K562 (cell line): ENCODE measurements around the gene ERN1. TPM values are rescaled to one million over a fixed set of nuclear protein-coding genes. Genes with fewer than 3 reads are reported as not detected.

ENCODE experiments used
- ATAC-seq: fragments of 200-7000 bp; cut with Tn5 transposase; 3 replicates; pipeline ENCODE4 v1.9.1; 2020; ENCODE audit warnings: moderate library complexity
- BruUV-seq: library from RNA; stranded (reverse); fragments of 400-500 nt; replicated peaks from 2 replicates; lab custom pipeline; 2021; lab: Mats Ljungman, UMichigan
- CTCF ChIA-PET: fragments of 300-600 bp; formaldehyde crosslinking; extraction: SDS; loops from one replicate; lab custom pipeline; 2021; ENCODE audit warnings: low intra/inter-chr PET ratio; lab: Yijun Ruan, JAX
- POLR2A ChIA-PET: fragments of 300-600, 350-650 bp; sonication (Branson Sonifier 250); formaldehyde crosslinking; extraction: SDS; loops from one replicate; lab custom pipeline; 2021; ENCODE audit warnings: antibody characterized with exemption, inconsistent platforms; lab: Yijun Ruan, JAX
- DNase-seq, 4 experiments: peaks; one replicate each; pipeline versions ENCODE4 v3.0.0 to v3.0.0-alpha.2; 2011 to 2018; ENCODE audit warnings: low spot score in 3 of 4, mixed read lengths in 3 of 4; ENCODE audit errors: extremely low read depth in 1 of 4
- FAIRE-seq: peaks from 2 replicates; lab custom pipeline; 2011; peaks lifted over from hg19 to GRCh38; lab: Jason Lieb, UNC
- H2AFZ ChIP-seq: 2 replicates; pipeline ENCODE4 v1.6.0; 2011; ENCODE audit warnings: low read depth, low read length, control low read depth, inconsistent platforms
- H3K27ac ChIP-seq: fragments of 200-600 bp; 3 replicates; pipeline ENCODE4 v1.8.0; 2011; ENCODE audit warnings: low read depth, mild to moderate bottlenecking, control low read depth, inconsistent platforms, low read length, moderate library complexity, mixed read lengths; ENCODE audit errors: extremely low read depth
- H3K27me3 ChIP-seq, 2 experiments: fragments of 300-600 bp in 1 of 2; 2 replicates in 1 of 2; 3 replicates in 1 of 2; pipeline versions ENCODE4 v1.6.0 to v1.8.0; 2011; ENCODE audit warnings: inconsistent platforms in 2 of 2, low read length in 2 of 2, mild to moderate bottlenecking in 1 of 2, mixed read lengths in 1 of 2, moderate library complexity in 1 of 2; ENCODE audit not compliant: control insufficient read depth in 2 of 2, insufficient read depth in 2 of 2
- H3K36me3 ChIP-seq: fragments of 300-600 bp; 3 replicates; pipeline ENCODE4 v1.8.0; 2011; ENCODE audit warnings: mild to moderate bottlenecking, low read length, inconsistent platforms; ENCODE audit not compliant: control insufficient read depth, insufficient read depth
- H3K4me1 ChIP-seq, 2 experiments: fragments of 200-600 bp in 1 of 2; replicated peaks in 1 of 2; 2 replicates in 1 of 2; 3 replicates in 1 of 2; pipeline versions ENCODE4 v1.5.1 to v1.8.0; 2011; ENCODE audit warnings: inconsistent platforms in 2 of 2, low read length in 2 of 2, mild to moderate bottlenecking in 1 of 2, mixed read lengths in 1 of 2, moderate library complexity in 1 of 2; ENCODE audit not compliant: control insufficient read depth in 2 of 2, insufficient read depth in 2 of 2
- H3K4me2 ChIP-seq: 2 replicates; pipeline ENCODE4 v1.6.1; 2011; ENCODE audit warnings: low read length, control low read depth, inconsistent platforms, mixed read lengths; ENCODE audit not compliant: insufficient read depth
- H3K4me3 ChIP-seq: fragments of 200-600 bp; sonication (generic), shearing (Covaris generic); 2 replicates; pipeline ENCODE4 v1.5.1; 2016; ENCODE audit warnings: control low read depth, inconsistent platforms
- H3K79me2 ChIP-seq: fragments of 200-600 bp; 3 replicates; pipeline ENCODE4 v1.8.0; 2011; ENCODE audit warnings: low read length, inconsistent platforms; ENCODE audit not compliant: control insufficient read depth, insufficient read depth
- H3K9ac ChIP-seq, 2 experiments: 2 replicates each; pipeline versions ENCODE4 v1.6.0 to v1.6.1; 2011; ENCODE audit warnings: low read depth in 2 of 2, low read length in 2 of 2, control low read depth in 1 of 2, inconsistent platforms in 1 of 2, mild to moderate bottlenecking in 1 of 2, mixed read lengths in 1 of 2; ENCODE audit not compliant: insufficient read depth in 1 of 2
- H3K9me1 ChIP-seq: one replicate; pipeline ENCODE4 v1.6.0; 2011; ENCODE audit warnings: inconsistent platforms, mild to moderate bottlenecking, low read length, moderate library complexity; ENCODE audit not compliant: control insufficient read depth, insufficient read depth
- H3K9me3 ChIP-seq: replicated peaks from 2 replicates; pipeline ENCODE4 v1.5.1; 2011; ENCODE audit warnings: low read depth, low read length, inconsistent platforms; ENCODE audit not compliant: control insufficient read depth, insufficient read depth
- H4K20me1 ChIP-seq: replicated peaks from 2 replicates; pipeline ENCODE4 v1.6.1; 2011; ENCODE audit warnings: low read length, inconsistent platforms, mixed read lengths; ENCODE audit not compliant: control insufficient read depth, insufficient read depth
- ARNT ChIP-seq, 2 experiments: fragments of 450-650 bp; IDR thresholded peaks; 2 replicates each; pipeline ENCODE4 v1.6.1; 2016; ENCODE audit warnings: mild to moderate bottlenecking in 1 of 2
- CREB3 ChIP-seq: fragments of 450-650 bp; conservative IDR thresholded peaks from 2 replicates; pipeline ENCODE4 v1.6.1; 2016; ENCODE audit warnings: missing genetic modification characterization, low read depth, mild to moderate bottlenecking, missing compliant biosample characterization, moderate library complexity
- DPF2 ChIP-seq: fragments of 450-650 bp; IDR thresholded peaks from 2 replicates; pipeline ENCODE4 v1.6.1; 2016
- E2F6 ChIP-seq, 2 experiments: IDR thresholded peaks; 2 replicates each; pipeline ENCODE4 v1.6.1; 2011; ENCODE audit warnings: borderline replicate concordance in 1 of 2, control low read depth in 1 of 2, low read depth in 1 of 2, low read length in 1 of 2, mild to moderate bottlenecking in 1 of 2, mixed read lengths in 1 of 2, moderate library complexity in 1 of 2; ENCODE audit not compliant: insufficient read depth in 1 of 2, insufficient read length in 1 of 2, poor library complexity in 1 of 2, severe bottlenecking in 1 of 2; ENCODE audit errors: extremely low read depth in 1 of 2
- GTF2B ChIP-seq: IDR thresholded peaks from 2 replicates; pipeline ENCODE4 v1.6.1; 2011; ENCODE audit not compliant: insufficient read length; ENCODE audit errors: extremely low read depth
- ILK ChIP-seq: fragments of 450-650 bp; IDR thresholded peaks from 2 replicates; pipeline ENCODE4 v1.6.1; 2016; ENCODE audit warnings: missing genetic modification characterization, low read depth, mild to moderate bottlenecking, missing compliant biosample characterization, moderate library complexity, borderline replicate concordance
- RBM14 ChIP-seq: fragments of 200-400 bp; formaldehyde crosslinking; IDR thresholded peaks from 2 replicates; pipeline ENCODE4 v1.6.1; 2018; ENCODE audit warnings: low read depth, mild to moderate bottlenecking, low read length, moderate library complexity, borderline replicate concordance; ENCODE audit not compliant: insufficient read depth
- TCFL5 ChIP-seq: fragments of 250-450 bp; sonication (Bioruptor Pico); conservative IDR thresholded peaks from 2 replicates; pipeline ENCODE4 v1.6.1; 2021; ENCODE audit warnings: mild to moderate bottlenecking, moderate library complexity, matching md5 sums
- USF2 ChIP-seq: sonication (generic); formaldehyde crosslinking; IDR thresholded peaks from 2 replicates; pipeline ENCODE4 v1.5.0; 2020; ENCODE audit warnings: missing genetic modification reagents
- ZNF232 ChIP-seq: sonication (generic); formaldehyde crosslinking; IDR thresholded peaks from 2 replicates; pipeline ENCODE4 v1.8.0; 2022; ENCODE audit warnings: mild to moderate bottlenecking, missing genetic modification reagents
- ZNF282 ChIP-seq: sonication (generic); formaldehyde crosslinking; IDR thresholded peaks from 2 replicates; pipeline ENCODE4 v1.8.1; 2023; ENCODE audit warnings: missing genetic modification reagents
- ZNF316 ChIP-seq: fragments of 450-650 bp; IDR thresholded peaks from 2 replicates; pipeline ENCODE4 v1.6.1; 2016
- ZNF512 ChIP-seq: IDR thresholded peaks from 2 replicates; pipeline ENCODE4 v1.6.1; 2016; ENCODE audit warnings: missing genetic modification characterization, missing compliant biosample characterization
- WGBS: fragments of 100-300 bp; shearing (Covaris generic); methylation state at CpG from one replicate; pipeline ENCODE4 v1.1.6; 2016; ENCODE audit warnings: low coverage, mixed read lengths; ENCODE audit not compliant: insufficient coverage; ENCODE audit errors: missing lambda C conversion rate; 5-methylcytosine and 5-hydroxymethylcytosine counted together
- in situ Hi-C: fragments of 300-500 bp; cut with MboI; formaldehyde crosslinking; loops from 4 replicates; pipeline ENCODE4 v1.15.0; 2018; ENCODE audit warnings: inconsistent platforms, mixed read lengths
- intact Hi-C: fragments of 100-400 bp; cut with micrococcal nuclease; formaldehyde crosslinking; loops from 2 replicates; pipeline ENCODE4 v1.14.2; 2022
- polyA plus RNA-seq, 8 experiments: library from polyadenylated mRNA; depleted of rRNA in 4 of 8; stranded (reverse) in 5 of 8; unstranded in 3 of 8; fragments of >200 nt; fragmentation: Nextera tagmentation in 2 of 8; fragmentation: Illumina TruSeq in 1 of 8; extraction: Ambion mirVana in 2 of 8; extraction: Trizol in 1 of 8; gene quantifications; 2 replicates each; pipeline versions ENCODE4 v1.2.1 to v1.2.3, GENCODE V29; 2011 to 2014; ENCODE audit warnings: inconsistent platforms in 1 of 8, missing spikeins in 1 of 8
- total RNA-seq, 7 experiments: library from RNA; depleted of rRNA in 6 of 7; stranded (reverse); fragments of >200 nt in 6 of 7; fragmentation: Illumina TruSeq in 2 of 7; extraction: Trizol in 2 of 7; gene quantifications; 2 replicates each; pipeline versions ENCODE4 v1.2.1 to v1.2.3, GENCODE V29; 2011 to 2021; ENCODE audit warnings: low replicate concordance in 1 of 7
- TF ChIP-seq, protein P1 (sequence below): fragments of 450-650 bp; IDR thresholded peaks from 2 replicates; pipeline ENCODE4 v1.6.1; 2016; ENCODE audit warnings: low read depth, mild to moderate bottlenecking, moderate library complexity

Gene ERN1
- total and polyA plus RNA-seq, 9 of the 15 experiments (the other 6 are each of a cell fraction or from before 2014, with no cell fraction given), result 2.1 to 22.5 (median 7.3) TPM

DNA sequence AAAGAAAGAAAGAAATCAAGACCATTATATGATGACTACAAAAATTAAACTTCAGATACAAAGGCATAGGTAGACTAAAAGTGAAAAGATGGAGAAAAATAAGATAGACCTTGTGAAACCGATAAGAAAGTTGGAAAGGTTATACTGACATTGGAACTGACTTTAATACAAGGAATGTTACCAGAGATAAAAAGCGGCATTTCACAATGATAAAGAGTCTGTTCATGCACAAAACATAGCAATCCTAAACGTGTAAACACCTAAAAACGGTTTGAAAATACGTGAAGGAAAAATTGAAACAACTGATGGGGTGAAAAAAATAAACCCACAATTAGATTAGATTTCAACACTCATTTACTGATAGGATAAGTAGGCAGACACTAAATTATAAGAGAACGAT lies 9.6 kb upstream of the ERN1 start:
- in situ Hi-C loops, result loop anchor here (10.0 kb wide), 1 partner anchor 105 kb away; no protein-coding TSS in a partner anchor
- H3K4me1 ChIP-seq, result peaks cover 3 to 4% of the 10 kb centered on the region in 2 experiments; a peak in 2 of 5 replicates
- FAIRE-seq, result no peak
- peak overlapping the region; percentile 90 for H2AFZ ChIP-seq
- no peak overlapping the region for H3K4me3 ChIP-seq
- no peaks in the 10 kb centered on the region for H3K36me3 ChIP-seq
- no peak for ATAC-seq
- no peaks in the 10 kb centered on the region for H3K9me1 ChIP-seq
- no peak overlapping the region for H3K9ac ChIP-seq
- intact Hi-C loops, result no loop called here
- WGBS, result 20% methylated on average over 6 of the region's 6 CpGs
- no peaks in the 10 kb centered on the region for H3K9me3 ChIP-seq
- no peak for DNase-seq
- no TSS peak for BruUV-seq
- ChIA-PET CTCF (no interaction called here), POLR2A (no interaction called here)
- no peaks in the 10 kb centered on the region for H3K79me2 ChIP-seq
- H3K4me2 ChIP-seq, result no peak overlapping the region
- TF ChIP-seq RBM14 (no peak), GTF2B (no peak), ARNT (IDR thresholded peaks at IDR 0.05) (no peak), ZNF316 (peak; percentile 5; the same call in 1 of the 2 replicates), CREB3 (tag) (no peak), ILK (tag) (no peak), ZNF282 (no peak), TCFL5 (CRISPR knock-in tag) (no peak), E2F6 (IDR thresholded peaks at IDR 0.05; ENCODE audit: borderline replicate concordance in 1 of 2, extremely low read depth in 1 of 2, insufficient read depth in 1 of 2, insufficient read length in 1 of 2, low read depth in 1 of 2, low read length in 1 of 2, poor library complexity in 1 of 2, severe bottlenecking in 1 of 2) (no peak), ZNF512 (tag) (0 out of 2 replicates have a peak, but pooled peaks have one; percentile 24), ZNF232 (no peak), USF2 (no peak), DPF2 (peak; percentile 44; the same call in 1 of the 2 replicates)
- TF ChIP-seq, protein P1, sequence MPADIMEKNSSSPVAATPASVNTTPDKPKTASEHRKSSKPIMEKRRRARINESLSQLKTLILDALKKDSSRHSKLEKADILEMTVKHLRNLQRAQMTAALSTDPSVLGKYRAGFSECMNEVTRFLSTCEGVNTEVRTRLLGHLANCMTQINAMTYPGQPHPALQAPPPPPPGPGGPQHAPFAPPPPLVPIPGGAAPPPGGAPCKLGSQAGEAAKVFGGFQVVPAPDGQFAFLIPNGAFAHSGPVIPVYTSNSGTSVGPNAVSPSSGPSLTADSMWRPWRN, result no peak
- H3K27ac ChIP-seq, result no peak overlapping the region
- no peaks in the 10 kb centered on the region for H3K27me3 ChIP-seq
- H4K20me1 ChIP-seq, result no peaks in the 10 kb centered on the region
